Measurements from ENCODE around the gene LAMB4. TPM values are rescaled to one million over a fixed set of nuclear protein-coding genes. Genes with fewer than 3 reads are reported as not detected.

Gene LAMB4
- polyA plus RNA-seq, 1 experiment: 0.33 TPM

DNA sequence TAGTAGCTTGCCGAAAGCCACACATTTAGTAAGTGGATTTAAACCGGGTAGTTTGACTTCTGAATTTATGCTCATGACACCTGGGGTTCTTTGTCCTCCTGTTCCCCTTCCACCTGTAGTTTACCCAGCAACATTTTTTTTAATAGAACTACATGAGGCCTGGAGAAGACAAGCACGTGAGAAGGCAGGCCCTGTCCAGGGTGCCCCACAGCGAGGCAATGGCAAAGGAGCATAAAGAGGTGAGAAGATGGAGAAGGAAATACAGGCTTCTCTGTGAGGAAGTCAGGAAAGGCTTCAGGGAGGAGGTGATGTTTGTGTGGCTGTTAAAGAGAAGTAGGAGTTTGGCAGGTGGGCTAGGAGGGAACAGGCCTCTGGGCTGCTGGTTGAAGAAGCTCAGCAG is 76.9 kb downstream of the LAMB4 start:
- POLR2A ChIA-PET: no interaction called here
- CTCF ChIA-PET: no interaction called here
- no peak overlapping the region for H3K4me3 ChIP-seq (ENCODE audit: low read depth, low read length)
- no peaks in the 10 kb centered on the region for H3K27me3 ChIP-seq (ENCODE audit: control insufficient read depth, insufficient read depth, low read length)
- no peak for DNase-seq (ENCODE audit: low read depth, low spot score)
- H3K27ac ChIP-seq (ENCODE audit: low read depth, low read length): no peak overlapping the region
- H3K9me3 ChIP-seq (ENCODE audit: control insufficient read depth, insufficient read depth, low read length): no peaks in the 10 kb centered on the region; the same call in 1 of the 2 replicates
- TF ChIP-seq, protein P1, sequence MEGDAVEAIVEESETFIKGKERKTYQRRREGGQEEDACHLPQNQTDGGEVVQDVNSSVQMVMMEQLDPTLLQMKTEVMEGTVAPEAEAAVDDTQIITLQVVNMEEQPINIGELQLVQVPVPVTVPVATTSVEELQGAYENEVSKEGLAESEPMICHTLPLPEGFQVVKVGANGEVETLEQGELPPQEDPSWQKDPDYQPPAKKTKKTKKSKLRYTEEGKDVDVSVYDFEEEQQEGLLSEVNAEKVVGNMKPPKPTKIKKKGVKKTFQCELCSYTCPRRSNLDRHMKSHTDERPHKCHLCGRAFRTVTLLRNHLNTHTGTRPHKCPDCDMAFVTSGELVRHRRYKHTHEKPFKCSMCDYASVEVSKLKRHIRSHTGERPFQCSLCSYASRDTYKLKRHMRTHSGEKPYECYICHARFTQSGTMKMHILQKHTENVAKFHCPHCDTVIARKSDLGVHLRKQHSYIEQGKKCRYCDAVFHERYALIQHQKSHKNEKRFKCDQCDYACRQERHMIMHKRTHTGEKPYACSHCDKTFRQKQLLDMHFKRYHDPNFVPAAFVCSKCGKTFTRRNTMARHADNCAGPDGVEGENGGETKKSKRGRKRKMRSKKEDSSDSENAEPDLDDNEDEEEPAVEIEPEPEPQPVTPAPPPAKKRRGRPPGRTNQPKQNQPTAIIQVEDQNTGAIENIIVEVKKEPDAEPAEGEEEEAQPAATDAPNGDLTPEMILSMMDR (IDR thresholded peaks at IDR 0.05; ENCODE audit: low read depth, low read length): no peak

DNA sequence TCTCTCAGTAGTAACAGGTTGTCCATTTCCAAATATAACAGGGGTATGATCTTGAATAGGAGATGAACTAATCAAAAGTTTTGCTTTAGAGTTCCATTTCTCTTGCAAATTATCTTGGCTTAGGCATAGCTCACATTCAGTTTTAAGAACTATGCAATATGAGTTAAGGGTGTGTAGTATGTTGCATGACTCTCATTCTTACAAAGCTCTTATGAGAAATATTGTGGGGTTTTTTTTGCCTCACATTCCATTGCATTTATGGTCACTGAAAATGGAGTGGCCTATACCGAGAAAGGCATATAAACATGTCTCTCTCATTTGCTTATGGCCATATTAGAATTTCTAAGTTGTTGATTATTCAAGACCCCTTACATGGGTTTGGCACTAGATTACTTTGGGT is 78.7 kb downstream of the LAMB4 start:
- Histone ChIP-seq H3K9me3 (ENCODE audit: control insufficient read depth, insufficient read depth, low read length) (no peaks in the 10 kb centered on the region; the same call in 1 of the 2 replicates), H3K27ac (ENCODE audit: low read depth, low read length) (no peak overlapping the region), H3K27me3 (ENCODE audit: control insufficient read depth, insufficient read depth, low read length) (no peaks in the 10 kb centered on the region), H3K4me3 (ENCODE audit: low read depth, low read length) (no peak overlapping the region)
- no peak for DNase-seq (ENCODE audit: low read depth, low spot score)
- ChIA-PET POLR2A (no interaction called here), CTCF (interaction anchor here (2.5 kb wide), 1 partner anchor 35 kb away, joined by 9 read pairs; no protein-coding TSS in a partner anchor)
- TF ChIP-seq, protein P1 (IDR thresholded peaks at IDR 0.05; ENCODE audit: low read depth, low read length): no peak

DNA sequence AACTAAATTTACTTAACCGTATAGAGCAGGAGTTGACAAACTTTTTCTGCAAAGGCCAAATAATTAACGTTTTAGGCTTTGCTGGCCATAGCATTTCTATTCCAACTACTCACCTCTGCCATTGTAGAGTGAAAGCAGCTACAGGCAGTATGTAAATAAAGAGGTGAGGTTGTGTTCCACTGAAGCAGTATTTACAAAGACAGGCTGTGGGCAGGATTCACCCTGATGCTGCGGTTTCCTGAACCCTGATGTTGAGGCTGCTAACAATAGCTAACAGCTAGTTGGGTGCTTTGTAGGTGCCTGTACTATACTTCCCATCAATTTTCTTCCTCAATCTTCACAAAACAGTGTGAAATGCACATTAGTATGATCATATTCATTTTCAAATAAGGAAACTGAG is 80.2 kb downstream of the LAMB4 start:
- ChIA-PET POLR2A (no interaction called here), CTCF (interaction anchor here (2.5 kb wide), 1 partner anchor 33 kb away, joined by 9 read pairs; no protein-coding TSS in a partner anchor)
- Histone ChIP-seq H3K9me3 (ENCODE audit: control insufficient read depth, insufficient read depth, low read length) (no peaks in the 10 kb centered on the region), H3K27me3 (ENCODE audit: control insufficient read depth, insufficient read depth, low read length) (no peaks in the 10 kb centered on the region), H3K4me3 (ENCODE audit: low read depth, low read length) (no peak overlapping the region), H3K27ac (ENCODE audit: low read depth, low read length) (no peak overlapping the region)
- TF ChIP-seq, protein P1 (IDR thresholded peaks at IDR 0.05; ENCODE audit: low read depth, low read length): no peak
- no peak for DNase-seq (ENCODE audit: low read depth, low spot score)

DNA sequence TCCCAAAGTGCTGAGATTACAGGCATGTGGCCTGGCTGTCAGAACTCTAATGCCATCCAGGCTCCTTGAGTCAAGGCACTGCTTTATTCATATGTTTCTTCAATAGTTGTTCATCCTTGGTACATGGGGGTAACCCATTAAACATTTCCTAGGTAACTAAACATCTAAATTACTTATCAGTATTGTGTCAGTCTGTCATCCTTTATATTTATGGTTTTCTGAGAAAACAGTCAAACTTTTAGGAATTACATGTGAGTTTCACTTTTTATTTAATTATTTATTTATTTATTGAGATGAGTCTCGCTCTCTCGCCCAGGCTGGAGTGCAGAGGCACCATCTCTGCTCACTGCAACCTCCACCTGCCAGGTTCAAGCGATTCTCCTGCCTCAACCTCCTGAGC is 81.7 kb downstream of the LAMB4 start:
- Histone ChIP-seq H3K27me3 (ENCODE audit: control insufficient read depth, insufficient read depth, low read length) (no peaks in the 10 kb centered on the region), H3K4me3 (ENCODE audit: low read depth, low read length) (no peak overlapping the region), H3K27ac (ENCODE audit: low read depth, low read length) (no peak overlapping the region), H3K9me3 (ENCODE audit: control insufficient read depth, insufficient read depth, low read length) (no peaks in the 10 kb centered on the region)
- POLR2A ChIA-PET: no interaction called here
- TF ChIP-seq, protein P1 (IDR thresholded peaks at IDR 0.05; ENCODE audit: low read depth, low read length): no peak
- CTCF ChIA-PET: no interaction called here
- DNase-seq (ENCODE audit: low read depth, low spot score): no peak

DNA sequence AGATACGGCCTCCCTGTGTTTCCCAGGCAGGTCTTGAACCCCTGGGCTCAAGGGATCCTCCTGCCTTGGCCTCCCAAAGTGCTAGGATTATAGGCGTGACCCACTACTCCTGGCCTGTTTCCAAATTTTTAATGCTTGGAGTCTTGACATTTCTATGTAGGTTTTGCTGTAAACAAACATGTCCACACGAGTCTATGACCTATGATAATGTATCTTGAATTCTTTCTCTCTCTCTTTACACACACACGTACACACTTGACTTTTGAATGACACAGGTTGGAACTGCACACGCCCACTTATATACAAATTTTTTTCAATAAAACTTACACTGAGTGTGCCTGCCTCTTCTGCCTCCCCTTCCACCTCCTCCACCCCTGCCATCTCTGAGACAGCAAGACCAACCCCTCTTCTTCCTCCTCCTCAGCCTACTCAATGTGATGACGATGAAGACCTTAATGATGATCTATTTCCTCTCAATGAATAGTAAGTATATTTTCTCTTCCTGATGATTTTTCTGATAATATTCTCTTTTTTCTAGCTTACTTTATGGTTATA is 83.1 kb downstream of the LAMB4 start:
- DNase-seq (ENCODE audit: low read depth, low spot score): no peak
- Histone ChIP-seq H3K27ac (ENCODE audit: low read depth, low read length) (no peak overlapping the region), H3K4me3 (ENCODE audit: low read depth, low read length) (no peak overlapping the region), H3K9me3 (ENCODE audit: control insufficient read depth, insufficient read depth, low read length) (no peaks in the 10 kb centered on the region), H3K27me3 (ENCODE audit: control insufficient read depth, insufficient read depth, low read length) (no peaks in the 10 kb centered on the region)
- TF ChIP-seq, protein P1 (IDR thresholded peaks at IDR 0.05; ENCODE audit: low read depth, low read length): no peak
- ChIA-PET POLR2A (interaction anchor here (0.6 kb wide), 1 partner anchor 26 kb away, joined by 7 read pairs; no protein-coding TSS in a partner anchor), CTCF (interaction anchor here (0.8 kb wide), 1 partner anchor 99 kb away, joined by 4 read pairs; no protein-coding TSS in a partner anchor)
